ENCODE results near the gene IP6K2.
A peak's percentile ranks its signal among the peaks of the same experiment; 100 is the strongest.

IP6K2 gene

DNA sequence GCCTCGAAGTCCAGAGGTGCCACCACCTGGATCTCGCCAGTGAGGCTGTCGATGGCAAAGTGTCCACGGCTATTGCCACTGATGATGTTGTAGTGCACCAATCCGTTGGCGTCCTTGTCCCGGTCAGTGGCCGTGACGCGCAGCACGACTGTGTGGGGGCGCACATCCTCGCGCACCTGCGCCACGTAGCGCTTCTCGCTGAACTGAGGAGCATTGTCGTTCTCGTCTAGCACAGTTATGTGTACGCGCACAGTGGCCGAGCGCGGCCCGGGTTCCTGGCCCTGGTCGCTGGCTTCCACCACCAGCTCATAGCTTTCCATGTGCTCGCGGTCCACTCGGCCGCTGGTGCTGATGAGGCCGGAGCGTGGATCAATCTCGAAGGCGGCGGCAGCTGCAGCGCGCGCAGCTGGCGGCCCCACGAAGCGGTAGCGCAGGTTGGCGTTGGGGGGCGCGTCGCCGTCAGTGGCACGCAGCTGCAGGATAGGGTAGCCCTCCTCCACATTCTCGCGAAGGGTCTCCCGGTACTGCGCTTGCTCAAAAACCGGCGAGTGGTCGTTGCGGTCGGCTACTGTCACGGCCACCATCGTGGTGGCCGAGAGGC, 56.1 kb downstream of the IP6K2 start:
- H3K4me3 ChIP-seq (ENCODE audit: control insufficient read depth, low read depth, low read length), result no peak overlapping the region
- TF ChIP-seq, protein P1, sequence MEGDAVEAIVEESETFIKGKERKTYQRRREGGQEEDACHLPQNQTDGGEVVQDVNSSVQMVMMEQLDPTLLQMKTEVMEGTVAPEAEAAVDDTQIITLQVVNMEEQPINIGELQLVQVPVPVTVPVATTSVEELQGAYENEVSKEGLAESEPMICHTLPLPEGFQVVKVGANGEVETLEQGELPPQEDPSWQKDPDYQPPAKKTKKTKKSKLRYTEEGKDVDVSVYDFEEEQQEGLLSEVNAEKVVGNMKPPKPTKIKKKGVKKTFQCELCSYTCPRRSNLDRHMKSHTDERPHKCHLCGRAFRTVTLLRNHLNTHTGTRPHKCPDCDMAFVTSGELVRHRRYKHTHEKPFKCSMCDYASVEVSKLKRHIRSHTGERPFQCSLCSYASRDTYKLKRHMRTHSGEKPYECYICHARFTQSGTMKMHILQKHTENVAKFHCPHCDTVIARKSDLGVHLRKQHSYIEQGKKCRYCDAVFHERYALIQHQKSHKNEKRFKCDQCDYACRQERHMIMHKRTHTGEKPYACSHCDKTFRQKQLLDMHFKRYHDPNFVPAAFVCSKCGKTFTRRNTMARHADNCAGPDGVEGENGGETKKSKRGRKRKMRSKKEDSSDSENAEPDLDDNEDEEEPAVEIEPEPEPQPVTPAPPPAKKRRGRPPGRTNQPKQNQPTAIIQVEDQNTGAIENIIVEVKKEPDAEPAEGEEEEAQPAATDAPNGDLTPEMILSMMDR (conservative IDR thresholded peaks at IDR 0.05; ENCODE audit: control insufficient read depth, insufficient read depth, low read depth, low read length), result no peak

DNA sequence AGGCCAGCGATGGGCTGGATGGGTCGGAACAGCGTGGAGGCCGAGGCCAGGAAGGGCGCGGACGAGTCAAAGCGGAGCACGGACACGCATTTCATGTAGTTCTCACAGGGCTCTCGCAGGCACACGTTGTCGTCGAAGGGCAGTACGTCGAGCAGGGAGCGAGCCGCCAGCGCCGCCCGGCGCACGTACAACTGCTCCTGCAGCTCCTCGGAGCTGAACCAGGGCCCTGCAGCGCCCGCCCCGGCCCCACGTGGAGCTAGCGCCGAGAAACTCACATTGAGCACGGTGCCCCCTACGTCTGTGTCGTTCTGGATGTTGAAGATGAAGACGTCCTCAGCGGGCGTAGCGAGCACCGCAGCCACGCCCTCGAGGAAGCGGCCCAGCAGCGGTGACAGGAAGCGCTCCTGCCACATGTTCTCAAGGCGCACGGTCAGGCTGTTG, 60.2 kb downstream of the IP6K2 start:
- no peak for DNase-seq (ENCODE audit: low read depth)
- no peak overlapping the region for H3K4me3 ChIP-seq (ENCODE audit: control insufficient read depth, low read depth, low read length)
- TF ChIP-seq, protein P1 (conservative IDR thresholded peaks at IDR 0.05; ENCODE audit: control insufficient read depth, insufficient read depth, low read depth, low read length), result no peak

More for the DNA sequence above, 56.1 kb downstream of the IP6K2 start:
- no peak for DNase-seq (ENCODE audit: low read depth)

DNA sequence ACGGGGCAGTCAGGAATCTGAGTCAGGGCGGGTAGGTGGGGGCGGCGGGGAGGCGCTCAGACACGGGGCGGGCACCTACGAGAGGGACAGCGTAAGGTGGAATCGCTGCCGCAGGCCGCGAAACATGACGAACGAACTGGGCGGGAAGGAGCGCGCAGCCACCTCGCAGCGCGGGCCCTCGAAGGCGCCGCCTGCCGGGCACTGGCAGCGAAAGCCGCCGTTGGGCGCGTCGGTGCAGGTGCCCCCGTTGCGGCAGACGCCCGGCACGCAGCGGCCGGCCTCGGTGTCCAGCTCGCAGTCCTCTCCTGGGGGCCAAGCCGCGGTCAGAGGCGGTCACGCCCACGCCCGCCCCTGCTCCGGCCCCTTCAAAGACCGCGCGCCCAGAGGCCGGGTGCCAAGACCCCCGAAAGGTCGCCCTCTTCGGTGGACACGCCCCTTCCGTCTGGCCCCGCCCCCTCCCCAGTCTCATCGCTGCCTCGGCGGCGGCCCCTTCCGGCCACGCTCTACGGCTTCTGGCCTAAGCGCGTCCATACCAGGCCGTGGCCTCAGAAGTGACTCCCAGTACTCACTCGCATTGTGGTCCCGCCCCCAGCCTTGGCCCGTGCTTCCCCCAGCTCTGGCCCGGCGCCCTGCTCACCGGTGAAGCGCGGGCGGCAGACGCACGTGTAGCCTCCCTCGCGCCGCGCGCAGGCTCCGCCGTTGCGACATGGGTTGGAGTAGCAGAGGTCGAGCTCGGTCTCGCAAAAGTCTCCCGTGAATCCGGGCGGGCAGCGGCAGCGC, 60.8 kb downstream of the IP6K2 start:
- peak; percentile 78 for DNase-seq (ENCODE audit: low read depth)
- TF ChIP-seq, protein P1 (conservative IDR thresholded peaks at IDR 0.05; ENCODE audit: control insufficient read depth, insufficient read depth, low read depth, low read length), result no peak
- H3K4me3 ChIP-seq (ENCODE audit: control insufficient read depth, low read depth, low read length), result peak overlapping the region; percentile 38

DNA sequence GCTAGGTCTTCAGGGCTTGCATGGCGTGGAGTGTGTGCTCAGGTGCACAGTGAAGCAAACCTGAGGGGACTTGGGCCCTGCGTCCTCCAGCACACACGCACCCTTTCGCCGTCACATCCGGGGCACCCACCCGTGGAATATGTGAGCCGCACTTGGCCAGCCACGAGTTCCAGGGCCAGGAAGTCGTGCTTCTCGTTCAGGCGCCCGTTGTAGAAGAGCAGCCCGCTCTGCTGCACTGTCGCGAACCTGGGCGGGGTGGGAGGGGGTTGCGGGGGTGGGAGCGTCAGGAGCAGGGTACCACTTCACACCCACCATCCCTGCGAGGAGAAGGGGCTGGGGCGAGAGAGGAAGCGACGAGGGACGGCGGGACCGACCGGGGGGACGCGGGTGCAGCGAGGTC, 61.4 kb downstream of the IP6K2 start:
- TF ChIP-seq, protein P1 (conservative IDR thresholded peaks at IDR 0.05; ENCODE audit: control insufficient read depth, insufficient read depth, low read depth, low read length), result no peak
- peak overlapping the region; percentile 9 for H3K4me3 ChIP-seq (ENCODE audit: control insufficient read depth, low read depth, low read length)
- no peak for DNase-seq (ENCODE audit: low read depth)

DNA sequence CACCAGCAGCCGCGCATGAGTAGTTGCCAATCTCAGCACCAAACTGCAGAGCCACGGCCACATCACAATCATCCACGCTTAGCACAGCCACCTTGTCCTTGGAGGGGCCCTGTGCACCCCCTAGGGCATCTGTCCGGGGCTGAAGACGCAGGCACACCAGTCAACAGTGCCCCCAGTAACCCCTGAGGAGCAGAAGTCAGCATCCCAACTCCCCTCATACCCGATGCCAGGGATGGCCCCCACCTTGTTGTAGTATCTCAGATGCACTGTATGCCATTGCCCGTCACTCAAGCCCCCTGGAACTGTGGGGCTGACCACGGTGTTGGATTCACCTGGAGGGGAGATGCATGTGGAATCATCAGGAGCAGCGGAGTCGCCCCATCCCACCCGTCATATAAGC, 62.0 kb downstream of the IP6K2 start:
- H3K4me3 ChIP-seq (ENCODE audit: control insufficient read depth, low read depth, low read length), result no peak overlapping the region
- TF ChIP-seq, protein P1 (conservative IDR thresholded peaks at IDR 0.05; ENCODE audit: control insufficient read depth, insufficient read depth, low read depth, low read length), result no peak
- no peak for DNase-seq (ENCODE audit: low read depth)

DNA sequence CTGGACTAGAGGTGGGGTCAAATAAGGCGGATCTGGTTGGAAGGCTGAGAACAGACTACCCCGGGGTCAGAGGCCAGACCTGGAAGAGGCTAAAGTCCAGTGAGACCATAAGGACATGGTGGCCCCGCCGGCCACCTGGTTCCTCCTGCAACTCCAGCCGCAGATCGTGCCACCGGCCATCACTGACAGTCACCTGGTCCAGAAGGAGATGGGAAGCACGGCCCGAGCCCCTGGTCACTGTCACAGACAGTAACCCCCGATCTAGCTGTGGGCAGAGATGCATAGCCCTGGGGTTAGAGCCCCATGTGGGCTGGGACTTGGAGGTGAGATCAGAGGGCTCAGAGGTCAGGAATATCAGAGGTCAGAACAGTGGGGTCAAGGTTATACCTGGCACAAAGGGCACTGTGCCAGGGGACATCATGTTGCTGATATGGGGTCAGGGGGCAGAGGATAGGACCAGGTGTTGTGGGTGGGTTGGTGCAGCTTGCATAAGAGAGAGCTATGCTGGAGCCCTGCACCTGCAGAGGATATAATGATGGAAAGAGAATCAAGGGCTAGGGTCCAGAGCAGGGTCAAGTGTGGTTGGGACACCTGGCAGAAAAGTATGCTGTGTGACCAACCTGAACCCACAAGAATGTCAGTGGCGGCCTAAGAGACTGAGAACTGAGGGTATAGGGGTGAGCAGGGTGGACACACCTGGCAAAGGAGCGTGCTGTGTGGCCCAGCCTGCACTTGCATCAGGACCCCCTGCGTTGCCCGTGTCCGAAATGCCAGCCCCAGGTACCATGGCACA, 63.9 kb downstream of the IP6K2 start:
- no peak for DNase-seq (ENCODE audit: low read depth)
- TF ChIP-seq, protein P1 (conservative IDR thresholded peaks at IDR 0.05; ENCODE audit: control insufficient read depth, insufficient read depth, low read depth, low read length), result no peak
- no peak overlapping the region for H3K4me3 ChIP-seq (ENCODE audit: control insufficient read depth, low read depth, low read length)
